AG09319 (cell line): Measurements from ENCODE around the gene CASZ1.

Source experiments
- DNase-seq: peaks from one replicate; pipeline ENCODE4 v3.0.0-alpha.2; 2010; ENCODE audit warnings: low read depth; ENCODE audit errors: extremely low read depth
- TF ChIP-seq, protein P1 (sequence below): IDR thresholded peaks from 2 replicates; pipeline ENCODE4 v1.5.1; 2011; ENCODE audit warnings: low read depth, mild to moderate bottlenecking, inconsistent platforms, low read length, moderate library complexity

CASZ1 gene

DNA sequence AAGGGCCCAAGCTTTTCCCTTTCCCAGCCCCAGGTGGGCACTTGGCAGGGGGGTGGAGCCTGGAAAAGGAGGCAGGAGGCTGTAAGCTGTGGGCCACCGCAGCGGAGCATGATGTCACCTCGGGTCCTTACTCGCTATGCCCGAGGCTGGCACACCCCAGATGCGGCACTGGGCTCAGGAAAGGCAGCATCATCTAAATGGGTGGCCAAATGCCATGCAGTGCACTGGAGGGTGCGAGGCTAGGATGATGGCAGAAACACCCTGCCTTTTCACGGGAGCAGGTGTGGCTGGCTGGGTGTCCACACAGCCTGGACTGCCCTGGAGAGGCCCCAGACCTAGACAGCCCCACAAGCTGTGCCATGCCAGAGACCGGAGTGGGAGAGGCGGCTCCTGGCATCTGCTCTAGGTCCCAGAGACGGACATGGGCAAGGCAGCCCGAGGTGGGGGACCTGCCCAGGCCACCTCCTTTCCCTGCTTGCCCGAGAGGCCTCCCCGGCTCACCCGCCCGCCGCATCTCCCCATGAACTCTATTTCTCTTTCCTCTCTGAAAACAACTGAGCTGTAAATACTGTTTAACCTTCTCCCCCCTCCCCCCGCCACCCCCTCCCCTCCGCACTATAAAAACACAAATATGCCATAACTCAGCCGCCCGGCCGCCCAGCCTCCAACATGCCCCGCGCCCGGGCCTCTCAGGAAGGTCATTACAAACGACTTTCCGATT, 124.7 kb downstream of the CASZ1 start:
- no peak for DNase-seq
- TF ChIP-seq, protein P1, sequence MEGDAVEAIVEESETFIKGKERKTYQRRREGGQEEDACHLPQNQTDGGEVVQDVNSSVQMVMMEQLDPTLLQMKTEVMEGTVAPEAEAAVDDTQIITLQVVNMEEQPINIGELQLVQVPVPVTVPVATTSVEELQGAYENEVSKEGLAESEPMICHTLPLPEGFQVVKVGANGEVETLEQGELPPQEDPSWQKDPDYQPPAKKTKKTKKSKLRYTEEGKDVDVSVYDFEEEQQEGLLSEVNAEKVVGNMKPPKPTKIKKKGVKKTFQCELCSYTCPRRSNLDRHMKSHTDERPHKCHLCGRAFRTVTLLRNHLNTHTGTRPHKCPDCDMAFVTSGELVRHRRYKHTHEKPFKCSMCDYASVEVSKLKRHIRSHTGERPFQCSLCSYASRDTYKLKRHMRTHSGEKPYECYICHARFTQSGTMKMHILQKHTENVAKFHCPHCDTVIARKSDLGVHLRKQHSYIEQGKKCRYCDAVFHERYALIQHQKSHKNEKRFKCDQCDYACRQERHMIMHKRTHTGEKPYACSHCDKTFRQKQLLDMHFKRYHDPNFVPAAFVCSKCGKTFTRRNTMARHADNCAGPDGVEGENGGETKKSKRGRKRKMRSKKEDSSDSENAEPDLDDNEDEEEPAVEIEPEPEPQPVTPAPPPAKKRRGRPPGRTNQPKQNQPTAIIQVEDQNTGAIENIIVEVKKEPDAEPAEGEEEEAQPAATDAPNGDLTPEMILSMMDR: no peak

DNA sequence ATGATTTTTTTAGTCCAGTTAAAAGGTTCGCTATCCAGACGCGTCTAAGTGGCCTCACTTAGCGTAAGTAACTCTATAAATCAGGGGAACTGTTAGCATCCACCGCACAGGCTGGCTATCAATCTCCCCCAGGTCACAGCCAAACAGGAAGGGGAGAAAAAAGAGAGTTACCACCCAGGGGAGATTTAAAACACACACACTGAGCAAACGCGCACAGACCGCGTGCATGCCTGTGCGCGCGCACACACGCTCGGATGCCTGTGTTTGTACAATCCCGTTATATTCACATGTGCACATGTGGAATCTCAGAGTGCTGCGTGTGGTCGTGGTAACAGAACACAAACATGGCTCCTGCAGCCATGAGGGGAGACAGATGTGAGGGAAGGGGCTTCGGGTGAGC, 125.4 kb downstream of the CASZ1 start:
- DNase-seq: no peak
- TF ChIP-seq, protein P1: no peak

DNA sequence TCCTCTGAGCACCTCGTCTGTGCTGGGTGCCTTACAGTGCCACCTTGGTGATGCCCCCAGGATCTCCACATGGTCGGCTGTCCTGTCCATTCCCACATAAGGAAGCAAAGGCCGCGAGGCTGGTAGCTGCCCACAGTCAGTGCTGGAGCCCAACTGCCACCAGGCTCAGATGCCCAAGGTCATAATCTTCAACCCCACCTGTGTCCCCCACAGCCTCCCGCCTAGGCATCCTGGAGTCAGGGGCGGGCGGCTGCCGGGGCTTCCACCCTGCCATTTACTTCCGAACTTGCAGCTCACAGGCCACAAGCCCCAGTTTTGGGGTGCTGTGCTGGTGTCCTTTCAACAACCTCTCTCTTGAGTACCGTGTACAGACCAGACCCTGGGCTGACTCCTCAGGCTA, 126.3 kb downstream of the CASZ1 start:
- TF ChIP-seq, protein P1: no peak
- no peak for DNase-seq

- DNase-seq: no peak
- TF ChIP-seq, protein P1: no peak
These were observed 126.9 kb downstream of the CASZ1 start for GRCh38 chr1:10669570-10669969.

DNA sequence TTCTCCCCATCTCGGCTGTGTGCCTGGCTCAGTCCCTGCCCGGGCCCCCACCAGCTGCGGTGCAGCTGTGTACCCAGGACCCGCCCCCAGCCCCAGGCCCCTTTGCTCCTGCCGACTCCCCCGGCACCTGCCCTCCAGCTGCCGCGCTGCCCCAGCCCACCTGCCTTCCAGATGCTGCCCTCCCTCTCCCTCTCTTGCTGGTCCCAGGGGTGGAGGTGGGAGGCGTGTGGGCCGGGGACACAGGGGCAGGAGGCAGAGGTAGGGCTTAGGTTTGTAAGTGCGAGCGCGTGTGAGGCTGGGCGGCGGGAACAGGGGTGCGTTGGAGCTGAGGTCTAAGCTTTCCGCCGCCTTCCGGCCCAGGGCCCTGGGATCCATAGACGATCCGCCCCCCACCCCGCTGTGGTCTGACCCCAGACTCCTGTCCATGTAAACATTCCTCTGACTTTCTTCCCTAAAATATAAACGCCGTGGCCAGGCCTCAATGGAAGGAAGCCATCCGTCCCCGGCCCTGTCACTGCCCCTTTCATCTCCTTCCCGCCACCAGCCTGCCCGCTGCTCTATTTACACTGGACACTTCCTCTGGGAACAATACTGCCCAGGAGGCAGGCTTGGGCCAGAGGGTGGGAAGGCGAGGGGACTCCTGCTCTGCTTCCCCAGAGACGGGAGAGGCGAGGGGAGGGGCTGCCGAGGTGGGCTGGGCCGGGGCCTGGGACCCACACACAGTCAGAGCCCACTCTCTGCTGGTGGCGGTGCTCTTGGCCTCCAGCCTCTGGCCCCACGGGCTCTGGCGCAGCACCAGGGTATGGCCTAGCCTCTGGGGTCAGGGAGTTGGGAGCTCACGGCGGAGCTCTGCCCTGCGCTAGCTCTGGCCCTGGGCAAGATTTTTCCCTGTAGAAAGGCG, 128.3 kb downstream of the CASZ1 start:
- TF ChIP-seq, protein P1: no peak
- DNase-seq: no peak

DNA sequence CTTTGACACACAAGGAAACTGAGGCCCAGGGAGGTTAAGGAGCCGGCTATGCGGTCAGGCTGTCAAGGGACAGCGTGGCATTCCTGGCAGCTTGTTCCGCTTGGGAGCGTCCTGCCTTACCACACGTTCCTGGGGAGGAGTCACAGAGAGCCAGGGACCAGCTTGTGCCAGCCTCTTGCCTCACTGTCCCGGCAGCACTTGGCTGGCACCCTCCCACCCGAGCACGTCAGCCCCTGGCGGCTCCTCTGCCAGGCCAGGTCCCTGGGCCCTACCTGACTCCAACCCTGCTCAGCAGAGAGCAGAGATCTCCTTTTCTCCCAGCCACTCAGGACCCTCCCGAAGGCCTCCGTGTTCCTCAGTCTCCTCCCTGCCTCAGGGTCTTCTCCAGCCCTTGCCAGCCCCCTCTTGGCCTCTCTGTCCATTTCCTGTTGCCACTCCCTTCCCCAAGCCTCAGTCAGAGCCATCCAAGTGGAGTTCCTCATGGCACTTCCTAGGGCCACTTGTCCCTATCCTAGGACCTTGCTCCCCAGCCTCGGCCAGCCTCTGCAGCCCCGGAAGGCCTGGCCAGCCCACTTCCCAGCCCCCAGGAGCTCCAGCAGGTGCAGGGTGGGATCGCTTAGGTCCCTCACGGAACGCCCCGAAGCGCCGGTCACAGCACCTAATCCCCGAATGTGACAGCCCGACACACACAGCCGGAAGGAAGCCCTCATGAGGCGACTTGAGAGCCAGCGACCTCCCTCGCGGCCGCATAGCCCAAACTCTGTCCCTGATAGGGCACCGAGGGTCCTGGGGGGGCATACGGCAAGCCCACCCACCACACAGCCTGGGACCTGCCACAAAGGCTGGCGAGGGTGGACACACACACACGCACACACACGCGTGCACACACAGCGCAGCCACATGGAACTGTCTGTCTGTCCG, 130.3 kb downstream of the CASZ1 start:
- TF ChIP-seq, protein P1: no peak
- DNase-seq: no peak
